M059J (cell line): ENCODE results near the gene ACOXL. TPM values are rescaled to one million over a fixed set of nuclear protein-coding genes. Genes with fewer than 3 reads are reported as not detected.

Experiments used
- DNase-seq: peaks from one replicate; pipeline ENCODE4 v3.0.0-alpha.2; 2012; ENCODE audit warnings: low read depth
- total RNA-seq: library from RNA; depleted of rRNA; stranded (reverse); fragments of >200 nt; shearing (Covaris generic); gene quantifications from 2 replicates; pipeline ENCODE4 v1.2.3, GENCODE V29; 2014

ACOXL gene
- total RNA-seq, 1 experiment from 2014 or later: not detected

- no peak for DNase-seq
These were observed 401.7 kb downstream of the ACOXL start for GRCh38 chr2:111134055-111134454.

GRCh38 chr2:111135237-111135909 lies 403.0 kb downstream of the ACOXL start:
- no peak for DNase-seq

DNA sequence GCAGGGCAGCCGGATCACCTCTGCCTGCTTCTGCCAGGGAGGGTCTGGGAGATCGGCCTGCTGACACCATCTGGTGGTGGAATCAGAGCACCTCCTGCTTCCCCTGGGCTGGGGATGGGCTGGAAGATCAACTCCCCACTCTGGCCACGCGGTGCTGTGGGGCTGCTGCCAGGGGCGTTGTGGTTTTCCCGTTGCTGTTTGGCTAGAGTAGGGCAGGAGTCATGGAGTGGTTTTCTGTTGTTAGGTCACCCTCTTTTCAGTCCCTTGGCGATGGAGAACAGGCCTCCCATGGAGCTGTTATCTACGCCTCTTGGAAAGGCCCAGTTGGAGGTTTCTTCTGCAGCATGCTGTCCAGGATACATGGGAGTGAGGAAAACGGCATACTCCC lies 403.5 kb downstream of the ACOXL start:
- peak; percentile 87 for DNase-seq

GRCh38 chr2:111138839-111139238 lies 406.5 kb downstream of the ACOXL start:
- DNase-seq: no peak

- DNase-seq: peak; percentile 39
These were observed 407.4 kb downstream of the ACOXL start for GRCh38 chr2:111139637-111140317.

DNA sequence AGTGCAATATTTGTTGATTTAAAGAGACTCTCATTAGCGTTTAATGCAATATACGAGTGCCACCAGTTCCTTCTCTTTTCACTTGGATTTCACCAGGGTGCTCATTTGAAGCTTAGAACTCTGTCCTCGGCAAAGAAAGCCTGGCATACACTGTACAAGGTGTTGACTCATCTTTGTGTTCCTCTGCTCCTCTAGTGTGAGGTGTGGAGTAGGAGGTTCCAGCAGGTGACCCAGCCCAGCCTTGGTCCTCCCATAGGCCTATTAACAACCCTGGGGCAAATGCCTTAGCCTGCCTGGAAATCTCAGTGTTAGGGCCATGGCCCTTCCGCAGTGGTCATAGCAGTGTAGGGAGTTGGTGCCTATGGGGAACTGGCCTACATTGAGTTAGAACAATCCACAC lies 408.4 kb downstream of the ACOXL start:
- DNase-seq: no peak

DNA sequence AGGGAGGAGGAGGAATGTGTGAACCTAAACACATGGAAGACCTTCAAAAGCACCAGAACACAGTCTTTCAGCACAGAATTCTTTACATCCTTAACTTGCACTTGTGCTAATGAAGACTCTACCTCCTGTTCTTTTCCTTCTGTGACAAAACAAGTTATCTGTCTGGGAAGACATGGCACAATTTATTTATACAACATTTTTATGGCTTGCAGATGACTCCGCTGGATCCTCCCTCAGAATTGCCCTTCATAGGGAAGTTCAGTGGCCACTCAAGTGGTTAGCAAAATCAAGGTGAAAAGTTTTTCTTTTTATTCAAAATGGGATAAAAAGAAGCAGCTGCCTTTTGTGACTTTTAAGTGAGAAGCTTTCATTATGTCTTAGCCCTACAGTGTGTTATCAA lies 409.7 kb downstream of the ACOXL start:
- no peak for DNase-seq

- DNase-seq: no peak
These were observed 410.9 kb downstream of the ACOXL start for GRCh38 chr2:111143107-111143842.

- no peak for DNase-seq
These were observed 411.4 kb downstream of the ACOXL start for GRCh38 chr2:111143843-111144198.

GRCh38 chr2:111145103-111145760 lies 412.9 kb downstream of the ACOXL start:
- DNase-seq: no peak

DNA sequence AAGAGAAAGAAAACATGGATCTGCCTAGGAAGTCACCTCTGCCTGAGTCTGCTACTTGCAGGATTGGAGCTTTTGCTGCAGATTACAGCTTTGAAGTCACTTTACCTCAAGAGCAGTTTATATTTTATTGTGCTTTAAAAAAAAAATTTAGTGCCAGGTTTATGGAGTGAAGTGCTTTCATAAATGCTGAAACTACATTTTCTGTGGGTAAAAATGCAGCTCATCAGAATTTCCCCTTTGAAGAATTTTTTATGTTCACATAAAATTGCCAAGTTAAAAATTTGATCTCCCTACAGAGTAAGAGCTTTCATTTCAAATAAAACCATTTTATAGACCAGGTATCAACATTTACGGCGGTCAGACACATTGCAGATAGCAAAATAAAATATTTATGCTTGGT lies 413.6 kb downstream of the ACOXL start:
- no peak for DNase-seq

GRCh38 chr2:111148225-111148873 lies 416.0 kb downstream of the ACOXL start:
- DNase-seq: no peak

DNA sequence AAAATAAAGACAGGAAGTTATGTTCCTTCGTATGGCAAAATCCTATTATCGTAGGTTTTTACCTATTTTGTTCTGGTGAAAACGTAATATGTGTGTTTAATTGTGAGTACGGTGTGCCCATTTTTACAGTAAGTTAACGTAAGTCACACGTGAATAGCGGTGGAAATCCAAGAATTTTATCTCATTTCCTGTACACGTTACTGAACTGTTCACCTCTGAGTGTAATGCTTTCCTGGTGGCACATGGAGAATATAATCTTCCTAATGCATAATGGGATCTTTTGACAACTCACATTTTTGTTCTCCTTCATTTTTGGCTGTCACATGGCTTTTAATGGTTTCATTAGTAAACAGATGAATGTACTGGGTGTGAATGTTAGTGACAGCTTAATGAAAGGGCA lies 416.6 kb downstream of the ACOXL start:
- DNase-seq: no peak

DNA sequence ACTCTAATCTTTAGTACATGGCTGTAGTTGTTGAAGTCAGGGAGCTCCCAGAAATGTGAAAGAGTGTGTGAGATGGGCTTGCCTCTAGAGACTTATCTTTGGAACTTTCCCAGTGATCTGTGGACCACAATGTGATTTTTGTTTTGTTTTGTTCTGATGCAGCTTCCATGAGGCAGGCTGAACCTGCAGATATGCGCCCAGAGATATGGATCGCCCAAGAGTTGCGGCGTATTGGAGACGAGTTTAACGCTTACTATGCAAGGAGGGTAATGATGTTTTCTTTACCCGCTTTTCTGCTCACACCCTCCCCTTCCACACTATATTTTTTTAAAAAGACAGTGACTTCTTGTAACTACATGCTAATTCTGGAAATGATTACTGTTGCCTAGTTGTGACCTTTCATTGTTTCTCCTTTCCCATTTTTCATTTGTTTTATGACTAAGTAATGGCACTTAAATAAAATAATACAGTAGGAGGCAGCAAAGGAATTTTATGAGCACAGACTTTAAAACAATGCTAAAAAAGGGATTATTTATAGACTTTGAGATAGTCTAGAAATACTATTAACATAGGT lies 417.6 kb downstream of the ACOXL start:
- DNase-seq: no peak

- no peak for DNase-seq
These were observed 422.4 kb downstream of the ACOXL start for GRCh38 chr2:111154758-111155157.

DNA sequence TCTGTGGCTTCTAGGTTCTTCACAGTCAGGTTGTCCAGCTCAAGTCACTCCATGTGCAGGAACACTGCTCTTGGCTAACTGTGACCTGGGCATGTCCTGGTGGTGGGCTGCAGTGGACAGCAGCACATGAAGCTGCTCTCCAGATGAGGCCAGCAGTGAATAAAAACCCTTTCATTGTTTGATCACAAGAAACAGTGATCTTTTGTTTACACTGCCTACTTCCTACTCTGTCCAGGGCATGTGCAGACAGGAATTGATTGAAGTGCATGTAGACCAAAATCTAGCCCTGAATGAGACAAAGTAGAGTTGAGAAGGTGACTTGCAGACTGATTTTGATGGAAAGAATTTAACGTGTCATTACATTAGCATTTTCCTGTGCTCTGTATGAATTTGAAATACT lies 423.2 kb downstream of the ACOXL start:
- DNase-seq: no peak

DNA sequence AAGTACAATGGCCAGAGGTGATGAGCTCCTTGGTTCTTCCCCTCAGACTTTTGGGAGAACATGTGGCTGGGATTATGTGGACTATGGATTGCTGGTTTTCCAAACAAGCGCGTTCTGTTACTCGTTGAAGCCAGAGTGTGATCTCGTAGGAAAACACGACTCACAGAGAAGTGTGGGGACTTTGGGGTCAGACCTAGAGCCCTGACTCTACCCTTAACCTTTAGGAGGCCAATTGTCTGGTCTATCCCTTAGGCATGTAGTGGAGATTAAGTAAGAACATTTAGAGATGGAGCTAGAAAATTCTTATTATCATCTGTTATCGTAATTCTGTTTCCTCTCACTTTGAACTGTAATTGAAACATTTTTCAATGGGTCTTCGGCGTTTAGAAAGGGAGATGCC lies 424.2 kb downstream of the ACOXL start:
- no peak for DNase-seq

GRCh38 chr2:111157071-111157661 lies 424.8 kb downstream of the ACOXL start:
- no peak for DNase-seq

DNA sequence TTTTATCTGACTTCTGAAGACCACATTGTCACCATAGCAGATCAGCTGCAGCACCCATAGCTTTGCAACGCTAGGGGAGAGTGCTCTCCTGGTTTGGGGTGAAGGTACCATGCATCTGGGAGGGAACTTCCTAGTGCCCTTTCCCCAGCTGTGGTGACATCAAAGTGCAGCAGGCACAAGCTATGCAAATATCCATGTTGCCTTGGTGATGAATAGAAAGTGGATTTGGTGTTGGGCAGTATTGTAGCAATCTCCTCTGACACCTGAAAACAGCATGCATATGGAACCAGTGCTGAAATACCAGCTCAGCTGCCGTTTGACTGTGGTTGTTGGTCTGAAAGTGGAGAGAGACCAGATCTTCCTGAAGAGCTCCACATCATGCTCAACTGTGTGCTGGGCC lies 425.4 kb downstream of the ACOXL start:
- DNase-seq: no peak

DNA sequence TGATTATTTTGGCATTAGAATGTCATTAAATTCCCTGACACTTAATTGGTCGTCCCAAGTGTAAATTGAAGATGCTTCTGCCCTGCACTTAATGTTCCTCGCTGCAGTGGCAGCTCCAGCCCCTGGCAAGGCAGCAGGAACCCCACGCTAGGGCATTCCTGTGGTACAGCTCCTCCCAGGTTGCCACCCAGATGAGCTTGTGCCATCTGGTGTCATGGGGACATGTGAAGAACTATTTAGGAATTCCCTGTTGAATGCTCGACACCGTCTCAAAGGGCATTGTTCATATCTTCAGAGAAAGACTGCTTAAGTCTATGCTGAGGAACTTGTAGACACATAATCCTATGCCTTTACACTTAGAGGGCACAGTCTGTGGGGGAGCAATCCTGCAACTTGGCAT lies 427.3 kb downstream of the ACOXL start:
- DNase-seq: no peak

- DNase-seq: peak; percentile 79
These were observed 428.4 kb downstream of the ACOXL start for GRCh38 chr2:111160758-111161157.
